ENCODE results near the gene CLSTN1.
"Not testable (repeated sequence)": the region's sequence is repeated elsewhere in the genome, so short reads cannot be mapped to it uniquely, and the experiment has no call there.

CLSTN1 gene

GRCh38 chr1:9801909-9802308 is 21.9 kb downstream of the CLSTN1 start:
- no peak for DNase-seq (ENCODE audit: low read depth in 4 of 4, low spot score in 1 of 4)

- no peak for DNase-seq (ENCODE audit: low read depth in 4 of 4, low spot score in 1 of 4)
Observed at GRCh38 chr1:9798236-9799130, 25.3 kb downstream of the CLSTN1 start.

GRCh38 chr1:9797049-9797448 is 26.7 kb downstream of the CLSTN1 start:
- no peak for DNase-seq (ENCODE audit: low read depth in 4 of 4, low spot score in 1 of 4)

GRCh38 chr1:9794081-9794480 is 29.7 kb downstream of the CLSTN1 start:
- no peak for DNase-seq (ENCODE audit: low read depth in 4 of 4, low spot score in 1 of 4)

- DNase-seq (ENCODE audit: low read depth in 4 of 4, low spot score in 1 of 4), result no peak
Observed at GRCh38 chr1:9793291-9793690, 30.5 kb downstream of the CLSTN1 start.

GRCh38 chr1:9792156-9793042 is 31.4 kb downstream of the CLSTN1 start:
- DNase-seq (ENCODE audit: low read depth in 4 of 4, low spot score in 1 of 4), result no peak

- not testable (repeated sequence) for DNase-seq (ENCODE audit: low read depth in 4 of 4, low spot score in 1 of 4)
Observed at GRCh38 chr1:9789700-9790099, 34.1 kb downstream of the CLSTN1 start.

GRCh38 chr1:9787702-9788101 is 36.1 kb downstream of the CLSTN1 start:
- peak in 3 of 4 experiments; percentile 16 to 40 (median 16) for DNase-seq (ENCODE audit: low read depth in 4 of 4, low spot score in 1 of 4)

GRCh38 chr1:9785406-9785805 is 38.4 kb downstream of the CLSTN1 start:
- DNase-seq (ENCODE audit: low read depth in 4 of 4, low spot score in 1 of 4), result no peak

GRCh38 chr1:9784508-9785133 is 39.1 kb downstream of the CLSTN1 start:
- peak; percentile 28 to 48 (median 40) for DNase-seq (ENCODE audit: low read depth in 4 of 4, low spot score in 1 of 4)

GRCh38 chr1:9782897-9783296 is 40.9 kb downstream of the CLSTN1 start:
- no peak for DNase-seq (ENCODE audit: low read depth in 4 of 4, low spot score in 1 of 4)

GRCh38 chr1:9782116-9782751 is 41.5 kb downstream of the CLSTN1 start:
- DNase-seq (ENCODE audit: low read depth in 4 of 4, low spot score in 1 of 4), result no peak

- no peak for DNase-seq (ENCODE audit: low read depth in 4 of 4, low spot score in 1 of 4)
Observed at GRCh38 chr1:9780554-9781110, 43.1 kb downstream of the CLSTN1 start.

- no peak for DNase-seq (ENCODE audit: low read depth in 4 of 4, low spot score in 1 of 4)
Observed at GRCh38 chr1:9778905-9779304, 44.9 kb downstream of the CLSTN1 start.

- no peak for DNase-seq (ENCODE audit: low read depth in 4 of 4, low spot score in 1 of 4)
Observed at GRCh38 chr1:9776685-9777084, 47.1 kb downstream of the CLSTN1 start.

GRCh38 chr1:9774712-9775679 is 48.8 kb downstream of the CLSTN1 start:
- DNase-seq (ENCODE audit: low read depth in 4 of 4, low spot score in 1 of 4), result no peak

GRCh38 chr1:9770298-9770697 is 53.5 kb downstream of the CLSTN1 start:
- no peak for DNase-seq (ENCODE audit: low read depth in 4 of 4, low spot score in 1 of 4)

- no peak for DNase-seq (ENCODE audit: low read depth in 4 of 4, low spot score in 1 of 4)
Observed at GRCh38 chr1:9768983-9769382, 54.8 kb downstream of the CLSTN1 start.

- DNase-seq (ENCODE audit: low read depth in 4 of 4, low spot score in 1 of 4), result no peak
Observed at GRCh38 chr1:9767964-9768668, 55.6 kb downstream of the CLSTN1 start.
